OCI-LY7 (cell line): ENCODE data around the gene KAZN. TPM values are rescaled to one million over a fixed set of nuclear protein-coding genes. Genes with fewer than 3 reads are reported as not detected.

Source experiments
- BruUV-seq: library from RNA; stranded (reverse); fragments of 400-500 nt; replicated peaks from 2 replicates; lab custom pipeline; 2021; lab: Mats Ljungman, UMichigan
- CTCF ChIA-PET: fragments of 300-600 bp; sonication (Branson Sonifier 250); formaldehyde crosslinking; loops from one replicate; lab custom pipeline; 2022; ENCODE audit warnings: antibody characterized with exemption; ENCODE audit not compliant: unreplicated experiment; lab: Charles Lee
- POLR2A ChIA-PET: fragments of 300-600 bp; sonication (Branson Sonifier 250); formaldehyde crosslinking; loops from one replicate; lab custom pipeline; 2022; ENCODE audit warnings: antibody characterized with exemption; lab: Charles Lee
- DNase-seq: peaks from one replicate; pipeline ENCODE4 v3.0.0-alpha.2; 2015; ENCODE audit warnings: low spot score
- H2AFZ ChIP-seq: fragments of 200-600 bp; sonication (generic), shearing (Covaris generic); 2 replicates; pipeline ENCODE4 v1.6.1; 2014; ENCODE audit warnings: mild to moderate bottlenecking, antibody characterized with exemption, low read length, moderate library complexity
- H3K27ac ChIP-seq: fragments of 200-600 bp; sonication (generic); 2 replicates; pipeline ENCODE4 v1.5.1; 2014; ENCODE audit warnings: mixed run types, low read depth, mild to moderate bottlenecking, moderate library complexity, low read length, inconsistent platforms; ENCODE audit not compliant: poor library complexity, severe bottlenecking
- H3K36me3 ChIP-seq: fragments of 200-600 bp; sonication (generic); 2 replicates; pipeline ENCODE4 v1.6.1; 2014; ENCODE audit warnings: mild to moderate bottlenecking, antibody characterized with exemption, low read length, moderate library complexity, mixed read lengths; ENCODE audit not compliant: insufficient read depth
- H3K4me1 ChIP-seq: fragments of 200-600 bp; sonication (generic); 2 replicates; pipeline ENCODE4 v1.5.1; 2014; ENCODE audit warnings: mild to moderate bottlenecking, low read length; ENCODE audit not compliant: insufficient read depth, poor library complexity, severe bottlenecking
- H3K4me2 ChIP-seq: fragments of 200-600 bp; sonication (generic); 2 replicates; pipeline ENCODE4 v1.6.1; 2014; ENCODE audit warnings: mild to moderate bottlenecking, low read length
- H3K4me3 ChIP-seq: fragments of 200-600 bp; sonication (generic); 2 replicates; pipeline ENCODE4 v1.5.1; 2014; ENCODE audit warnings: mild to moderate bottlenecking, low read depth, low read length; ENCODE audit not compliant: poor library complexity, severe bottlenecking
- H3K79me2 ChIP-seq: fragments of 200-600 bp; sonication (generic); 2 replicates; pipeline ENCODE4 v1.6.1; 2016; ENCODE audit warnings: low read depth, mild to moderate bottlenecking, low read length, moderate library complexity, mixed read lengths; ENCODE audit not compliant: insufficient read depth
- H3K9me2 ChIP-seq: fragments of 200-600 bp; sonication (generic); 2 replicates; pipeline ENCODE4 v1.6.1; 2016; ENCODE audit warnings: mild to moderate bottlenecking, low read length, mixed read lengths; ENCODE audit not compliant: insufficient read depth
- H3K9me3 ChIP-seq: fragments of 200-600 bp; sonication (generic); 2 replicates; pipeline ENCODE4 v1.6.1; 2014; ENCODE audit warnings: mild to moderate bottlenecking, mixed run types, low read length, mixed read lengths
- H4K20me1 ChIP-seq: fragments of 200-600 bp; sonication (generic); 2 replicates; pipeline ENCODE4 v1.6.1; 2014; ENCODE audit warnings: mild to moderate bottlenecking, antibody characterized with exemption, low read length, moderate library complexity, mixed read lengths; ENCODE audit not compliant: insufficient read depth
- CTCF ChIP-seq: fragments of 200-600 bp; sonication (generic); conservative IDR thresholded peaks from 2 replicates; pipeline ENCODE4 v1.5.1; 2014; ENCODE audit warnings: mild to moderate bottlenecking, antibody characterized with exemption, low read length, moderate library complexity, mixed read lengths
- EZH2phosphoT487 ChIP-seq: fragments of 200-600 bp; sonication (generic); IDR thresholded peaks from 2 replicates; pipeline ENCODE4 v1.6.1; 2018; ENCODE audit warnings: low read depth, borderline replicate concordance, mild to moderate bottlenecking, mixed run types, antibody characterized with exemption, low read length, moderate library complexity, mixed read lengths
- intact Hi-C: fragments of 100-400 bp; cut with micrococcal nuclease; formaldehyde crosslinking; loops from one replicate; pipeline ENCODE4 v1.10.0; 2022; ENCODE audit not compliant: unreplicated experiment
- total RNA-seq, 2 experiments: library from RNA; depleted of rRNA in 1 of 2; stranded (reverse); fragments of >200 nt in 1 of 2; shearing (Covaris generic) in 1 of 2; gene quantifications; 2 replicates each; pipeline ENCODE4 v1.2.3, GENCODE V29; 2014 to 2022

Gene KAZN
- total RNA-seq, 2 experiments from 2014 or later, result 0.40 to 2.4 TPM

- H3K9me3 ChIP-seq, result no peaks in the 10 kb centered on the region
- H3K36me3 ChIP-seq, result no peaks in the 10 kb centered on the region
- POLR2A ChIA-PET, result interaction anchor here (0.6 kb wide), 1 partner anchor 10 kb away, joined by 3 read pairs; no protein-coding TSS in a partner anchor
- intact Hi-C loops, result no loop called here
- no peak for TF ChIP-seq EZH2phosphoT487
- no peak for TF ChIP-seq CTCF
- H3K4me1 ChIP-seq, result no peaks in the 10 kb centered on the region
- H4K20me1 ChIP-seq, result no peaks in the 10 kb centered on the region
- no peaks in the 10 kb centered on the region for H3K79me2 ChIP-seq
- no peak overlapping the region for H3K4me3 ChIP-seq
- no peak overlapping the region for H3K27ac ChIP-seq
- no peaks in the 10 kb centered on the region for H3K9me2 ChIP-seq
- H2AFZ ChIP-seq, result no peak overlapping the region
- DNase-seq, result no peak
- CTCF ChIA-PET, result no interaction called here
- no TSS peak for BruUV-seq
- H3K4me2 ChIP-seq, result no peak overlapping the region
Observed at GRCh38 chr1:14952626-14953314, 354.3 kb downstream of the KAZN start.

- H3K9me2 ChIP-seq, result no peaks in the 10 kb centered on the region
- no peak overlapping the region for H3K4me3 ChIP-seq
- no peaks in the 10 kb centered on the region for H3K4me1 ChIP-seq
- TF ChIP-seq CTCF, result no peak
- TF ChIP-seq EZH2phosphoT487, result no peak
- CTCF ChIA-PET, result no interaction called here
- no peaks in the 10 kb centered on the region for H4K20me1 ChIP-seq
- POLR2A ChIA-PET, result interaction anchor here (0.5 kb wide), 1 partner anchor 33 kb away, joined by 3 read pairs; no protein-coding TSS in a partner anchor
- no TSS peak for BruUV-seq
- no peak overlapping the region for H3K27ac ChIP-seq
- no peak for DNase-seq
- H2AFZ ChIP-seq, result no peak overlapping the region
- intact Hi-C loops, result no loop called here
- H3K79me2 ChIP-seq, result no peaks in the 10 kb centered on the region
- H3K4me2 ChIP-seq, result no peak overlapping the region
- H3K9me3 ChIP-seq, result no peaks in the 10 kb centered on the region
- no peaks in the 10 kb centered on the region for H3K36me3 ChIP-seq
Observed at GRCh38 chr1:14954210-14954609, 355.7 kb downstream of the KAZN start.

GRCh38 chr1:14954930-14955329 lies 356.4 kb downstream of the KAZN start:
- H3K4me1 ChIP-seq, result no peaks in the 10 kb centered on the region
- TF ChIP-seq CTCF (no peak), EZH2phosphoT487 (no peak)
- H3K79me2 ChIP-seq, result no peaks in the 10 kb centered on the region
- H3K27ac ChIP-seq, result no peak overlapping the region
- no peak overlapping the region for H3K4me3 ChIP-seq
- H4K20me1 ChIP-seq, result no peaks in the 10 kb centered on the region
- no peak overlapping the region for H3K4me2 ChIP-seq
- no peaks in the 10 kb centered on the region for H3K36me3 ChIP-seq
- no peaks in the 10 kb centered on the region for H3K9me2 ChIP-seq
- no peaks in the 10 kb centered on the region for H3K9me3 ChIP-seq
- ChIA-PET CTCF (no interaction called here), POLR2A (interaction anchor here (0.5 kb wide), 1 partner anchor 33 kb away, joined by 3 read pairs; no protein-coding TSS in a partner anchor)
- BruUV-seq, result no TSS peak
- H2AFZ ChIP-seq, result no peak overlapping the region
- DNase-seq, result no peak
- intact Hi-C loops, result no loop called here
